Embryonic facial prominence (tissue), 1 donor: ENCODE data around the gene MYH2.

Experiments
- DNase-seq: peaks from one replicate; pipeline ENCODE4 v3.0.0-alpha.2; 2016; ENCODE audit errors: extremely low spot score

MYH2 gene

DNA sequence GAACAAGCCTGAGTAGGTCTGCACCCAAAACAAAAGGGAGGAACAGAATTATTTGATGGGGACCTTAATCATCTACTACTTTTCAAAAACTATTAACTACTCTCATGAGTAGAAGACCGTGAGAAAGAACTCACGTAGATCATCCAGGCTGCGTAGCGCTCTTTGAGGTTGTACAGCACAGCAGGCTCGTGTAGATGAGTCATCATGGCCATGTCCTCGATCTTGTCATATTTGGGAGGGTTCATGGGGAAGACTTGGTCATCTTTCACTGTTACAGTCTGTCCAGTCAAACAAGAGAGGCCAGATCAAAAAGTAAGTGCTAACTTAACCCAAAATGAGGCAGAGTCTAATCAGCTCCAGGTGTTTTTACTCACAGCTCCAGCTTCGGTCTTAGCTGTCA is 33.4 kb downstream of the MYH2 start:
- no peak for DNase-seq

DNA sequence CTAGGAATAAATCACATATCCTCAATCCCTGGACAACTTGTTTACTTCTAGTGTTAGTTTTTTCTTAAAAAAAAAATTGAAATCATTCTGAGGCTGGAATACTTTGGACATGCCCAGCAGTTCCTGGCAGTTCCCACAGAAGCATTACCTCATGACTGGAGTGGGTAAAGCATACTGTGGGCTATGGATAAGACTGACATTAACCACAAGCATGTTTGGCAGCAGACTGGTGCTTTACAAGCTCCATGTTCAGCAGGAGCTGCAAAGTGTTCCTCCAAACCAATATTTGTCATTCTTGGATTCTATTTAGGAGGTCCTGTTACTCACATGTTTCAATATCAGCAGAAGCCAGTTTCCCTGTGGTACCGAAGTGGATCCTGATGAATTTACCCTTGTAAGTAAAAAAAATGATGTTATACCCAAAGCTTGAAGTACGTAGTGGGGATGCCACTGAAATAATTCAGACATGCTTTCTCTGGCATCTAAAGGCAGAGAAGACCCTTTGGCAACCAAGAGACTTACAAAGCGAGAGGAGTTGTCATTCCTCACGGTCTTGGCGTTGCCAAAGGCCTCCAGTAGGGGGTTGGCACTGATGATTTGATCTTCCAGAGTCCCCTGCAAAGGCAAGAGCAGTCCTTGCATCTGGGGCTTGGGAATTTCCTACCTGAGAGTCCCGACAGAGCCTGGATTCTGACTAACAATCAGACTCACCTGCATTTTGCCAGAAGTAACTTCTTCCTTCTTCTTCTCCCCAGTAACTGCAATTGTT is 36.0 kb downstream of the MYH2 start:
- DNase-seq = no peak

DNA sequence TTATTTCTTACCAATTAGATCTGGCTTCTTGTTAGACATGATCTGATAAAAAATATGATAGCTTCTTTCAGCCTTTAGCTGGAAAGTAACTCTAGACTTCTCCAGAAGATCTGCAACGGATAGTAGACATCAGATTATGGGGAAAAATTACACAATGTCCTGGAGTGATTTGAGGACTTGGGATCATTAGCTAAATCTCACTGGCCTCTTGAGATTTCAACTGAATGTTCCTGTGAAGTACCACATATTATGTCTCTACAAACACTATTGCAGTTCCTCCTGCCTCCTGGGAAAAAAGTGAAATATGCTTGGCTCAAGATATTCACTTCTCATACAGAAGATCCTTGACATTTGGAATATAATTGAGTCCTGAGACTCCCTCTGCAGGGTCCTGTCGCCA is 36.6 kb downstream of the MYH2 start:
- DNase-seq = no peak

DNA sequence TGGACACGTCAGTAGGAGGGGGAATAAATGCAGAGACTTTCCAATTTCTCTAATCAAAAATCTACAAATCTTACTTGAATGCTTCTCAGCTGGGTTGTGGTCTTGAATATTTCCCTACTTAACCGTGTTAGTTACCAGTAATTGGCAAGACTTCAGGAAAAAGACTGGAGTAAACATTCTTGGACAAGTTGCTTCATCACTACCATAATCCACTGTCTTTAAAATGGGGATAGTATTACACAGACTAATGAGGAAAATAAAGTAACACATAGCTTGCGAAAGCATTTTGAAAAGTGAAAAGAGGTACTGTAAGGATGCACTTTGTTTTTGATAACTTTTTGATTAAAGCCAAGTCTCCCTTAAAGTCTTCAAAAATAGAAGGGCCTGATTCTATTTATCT is 49.5 kb downstream of the MYH2 start:
- no peak for DNase-seq

- DNase-seq = no peak
These were observed 57.5 kb downstream of the MYH2 start for GRCh38 chr17:10492004-10492403.

DNA sequence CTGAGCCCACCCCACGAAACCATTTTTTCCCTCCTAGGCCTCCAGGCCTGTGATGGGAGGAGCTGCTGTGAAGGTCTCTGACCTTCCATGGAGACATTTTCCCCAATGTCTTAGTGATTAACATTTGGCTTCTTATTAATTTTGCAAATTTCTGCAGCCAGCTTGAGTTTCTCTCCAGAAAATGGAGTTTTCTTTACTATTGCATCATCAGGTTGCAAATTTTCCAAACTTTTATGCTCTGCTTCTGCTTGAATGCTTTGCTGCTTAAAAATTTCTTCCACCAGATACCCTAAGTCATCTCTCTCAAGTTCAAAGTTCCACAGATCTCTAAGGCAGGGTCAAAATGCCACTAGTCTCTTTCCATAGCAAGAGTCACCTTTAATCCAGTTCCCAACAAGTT is 67.2 kb downstream of the MYH2 start:
- DNase-seq = no peak

- no peak for DNase-seq
These were observed 71.8 kb downstream of the MYH2 start for GRCh38 chr17:10477701-10478100.

DNA sequence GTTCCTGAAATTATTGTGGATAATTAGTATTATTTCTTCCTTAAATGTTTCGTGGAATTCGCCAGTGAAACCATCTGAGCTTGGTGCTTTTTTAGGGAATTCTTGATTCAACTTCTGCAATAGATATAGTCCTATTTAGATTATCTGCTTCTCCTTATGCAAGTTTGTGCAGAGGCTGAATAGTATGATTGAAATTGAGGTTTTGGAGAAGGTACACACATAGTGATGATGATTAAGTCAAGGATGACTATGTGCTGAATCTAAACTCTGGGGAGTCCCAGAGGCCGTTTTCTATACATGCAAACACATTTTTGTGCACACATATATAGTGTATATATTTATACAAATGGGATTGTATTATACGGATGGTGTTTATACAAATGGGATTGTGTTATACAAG is 74.9 kb downstream of the MYH2 start:
- no peak for DNase-seq

- DNase-seq = no peak
These were observed 77.6 kb downstream of the MYH2 start for GRCh38 chr17:10471858-10472257.
